H9 (cell line): Measurements from ENCODE around the gene MEIS2. TPM values are rescaled to one million over a fixed set of nuclear protein-coding genes. Genes with fewer than 3 reads are reported as not detected.

Experiments used
- DNase-seq: peaks from one replicate; pipeline ENCODE4 v3.0.0-alpha.2; 2017
- H2AFZ ChIP-seq: one replicate; pipeline ENCODE4 v1.6.1; 2013; ENCODE audit warnings: mild to moderate bottlenecking, low read length, control low read depth, moderate library complexity
- H2AK5ac ChIP-seq: 2 replicates; pipeline ENCODE4 v1.6.1; 2013; ENCODE audit warnings: low read length, control low read depth, mixed read lengths; ENCODE audit not compliant: insufficient read length
- H2BK120ac ChIP-seq: one replicate; pipeline ENCODE4 v1.6.1; 2013; ENCODE audit warnings: low read depth, mild to moderate bottlenecking, low read length, control low read depth, inconsistent platforms; ENCODE audit not compliant: poor library complexity, severe bottlenecking
- H2BK12ac ChIP-seq: 2 replicates; pipeline ENCODE4 v1.6.1; 2013; ENCODE audit warnings: low read length, control low read depth, mixed read lengths, low read depth; ENCODE audit not compliant: insufficient read length
- H2BK15ac ChIP-seq: 2 replicates; pipeline ENCODE4 v1.6.1; 2013; ENCODE audit warnings: low read depth, low read length, control low read depth
- H2BK20ac ChIP-seq: one replicate; pipeline ENCODE4 v1.6.1; 2013; ENCODE audit warnings: low read depth, mild to moderate bottlenecking, low read length, control low read depth, inconsistent platforms; ENCODE audit not compliant: poor library complexity, severe bottlenecking
- H2BK5ac ChIP-seq: 2 replicates; pipeline ENCODE4 v1.6.1; 2013; ENCODE audit warnings: low read length, control low read depth, mixed read lengths; ENCODE audit not compliant: insufficient read length
- H3K14ac ChIP-seq: 2 replicates; pipeline ENCODE4 v1.6.1; 2013; ENCODE audit warnings: low read length, control low read depth; ENCODE audit not compliant: insufficient read depth
- H3K18ac ChIP-seq: 2 replicates; pipeline ENCODE4 v1.6.1; 2013; ENCODE audit warnings: low read depth, mild to moderate bottlenecking, mixed read lengths, low read length, control low read depth; ENCODE audit not compliant: insufficient read length
- H3K23ac ChIP-seq: 2 replicates; pipeline ENCODE4 v1.6.1; 2013; ENCODE audit warnings: low read length, control low read depth, mixed read lengths, low read depth; ENCODE audit not compliant: insufficient read length
- H3K23me2 ChIP-seq: 2 replicates; pipeline ENCODE4 v1.6.1; 2013; ENCODE audit warnings: low read depth, mild to moderate bottlenecking, mixed read lengths, low read length, control low read depth; ENCODE audit not compliant: insufficient read length, poor library complexity, severe bottlenecking
- H3K27ac ChIP-seq: 2 replicates; pipeline ENCODE4 v1.5.1; 2013; ENCODE audit warnings: low read length, control low read depth, mixed read lengths, low read depth; ENCODE audit not compliant: insufficient read length
- H3K27me3 ChIP-seq: 2 replicates; pipeline ENCODE4 v1.6.1; 2013; ENCODE audit warnings: low read length, control low read depth, inconsistent platforms; ENCODE audit not compliant: insufficient read depth
- H3K4ac ChIP-seq: 2 replicates; pipeline ENCODE4 v1.6.1; 2013; ENCODE audit warnings: low read depth, mild to moderate bottlenecking, control low read depth, inconsistent platforms, low read length, moderate library complexity
- H3K4me1 ChIP-seq: 2 replicates; pipeline ENCODE4 v1.6.1; 2013; ENCODE audit warnings: low read length, control low read depth, inconsistent platforms; ENCODE audit not compliant: insufficient read depth
- H3K4me2 ChIP-seq: 2 replicates; pipeline ENCODE4 v1.6.1; 2013; ENCODE audit warnings: low read length, control low read depth, mixed read lengths; ENCODE audit not compliant: insufficient read length, insufficient read depth
- H3K56ac ChIP-seq: 2 replicates; pipeline ENCODE4 v1.6.1; 2013; ENCODE audit warnings: low read depth, mild to moderate bottlenecking, mixed read lengths, low read length, control low read depth; ENCODE audit not compliant: insufficient read length
- H3K79me1 ChIP-seq: 2 replicates; pipeline ENCODE4 v1.6.1; 2013; ENCODE audit warnings: low read depth, mild to moderate bottlenecking, moderate library complexity, low read length, control low read depth, inconsistent platforms; ENCODE audit not compliant: insufficient read depth, poor library complexity, severe bottlenecking
- H3K79me2 ChIP-seq: 2 replicates; pipeline ENCODE4 v1.6.1; 2013; ENCODE audit warnings: low read length, control low read depth, inconsistent platforms; ENCODE audit not compliant: insufficient read depth
- H3K9ac ChIP-seq: 2 replicates; pipeline ENCODE4 v1.6.1; 2013; ENCODE audit warnings: low read length, control low read depth, mixed read lengths; ENCODE audit not compliant: insufficient read length; ENCODE audit errors: extremely low read depth
- H3K9me3 ChIP-seq: one replicate; pipeline ENCODE4 v1.6.1; 2013; ENCODE audit warnings: low read depth, low read length, inconsistent platforms; ENCODE audit not compliant: control insufficient read depth
- H3T11ph ChIP-seq: one replicate; pipeline ENCODE4 v1.6.1; 2013; ENCODE audit warnings: mild to moderate bottlenecking, low read length, control low read depth, inconsistent platforms
- H4K20me1 ChIP-seq: one replicate; pipeline ENCODE4 v1.6.1; 2013; ENCODE audit not compliant: control insufficient read depth, insufficient read length, insufficient read depth
- H4K5ac ChIP-seq: 2 replicates; pipeline ENCODE4 v1.6.1; 2013; ENCODE audit warnings: low read depth, mild to moderate bottlenecking, mixed read lengths, low read length, control low read depth; ENCODE audit not compliant: insufficient read length
- H4K8ac ChIP-seq: replicated peaks from 2 replicates; pipeline ENCODE4 v1.6.1; 2013; ENCODE audit warnings: low read length, control low read depth, mixed read lengths, low read depth; ENCODE audit not compliant: insufficient read length
- H4K91ac ChIP-seq: 2 replicates; pipeline ENCODE4 v1.6.1; 2013; ENCODE audit warnings: low read depth, mild to moderate bottlenecking, moderate library complexity, mixed read lengths, low read length, control low read depth; ENCODE audit not compliant: insufficient read length
- H3K27ac Mint-ChIP-seq, 3 experiments: 2 replicates in 2 of 3; 3 replicates in 1 of 3; pipeline ENCODE4 v1.8.0; 2020 to 2021; ENCODE audit warnings: mixed read lengths in 3 of 3, mild to moderate bottlenecking in 1 of 3, moderate library complexity in 1 of 3
- H3K27me3 Mint-ChIP-seq: 2 replicates; pipeline ENCODE4 v1.8.0; 2021; ENCODE audit warnings: low read depth, mild to moderate bottlenecking, moderate library complexity, mixed read lengths
- H3K36me3 Mint-ChIP-seq, 3 experiments: 2 replicates in 2 of 3; 3 replicates in 1 of 3; pipeline ENCODE4 v1.8.0; 2020 to 2021; ENCODE audit warnings: low read depth in 3 of 3, mixed read lengths in 3 of 3; ENCODE audit not compliant: insufficient read depth in 1 of 3
- H3K4me1 Mint-ChIP-seq, 2 experiments: 2 replicates each; pipeline ENCODE4 v1.8.0; 2020; ENCODE audit warnings: mixed read lengths in 2 of 2
- H3K4me3 Mint-ChIP-seq, 2 experiments: 2 replicates in 1 of 2; 3 replicates in 1 of 2; pipeline ENCODE4 v1.8.0; 2020 to 2021; ENCODE audit warnings: mild to moderate bottlenecking in 2 of 2, mixed read lengths in 2 of 2, moderate library complexity in 1 of 2
- H3K9me3 Mint-ChIP-seq, 2 experiments: 2 replicates in 1 of 2; 3 replicates in 1 of 2; pipeline ENCODE4 v1.8.0; 2020; ENCODE audit warnings: mild to moderate bottlenecking in 2 of 2, mixed read lengths in 2 of 2, moderate library complexity in 1 of 2
- CTCF ChIP-seq: fragments of 200-600 bp; sonication (generic); conservative IDR thresholded peaks from 3 replicates; pipeline ENCODE4 v1.8.0; 2021; ENCODE audit warnings: antibody characterized with exemption, mild to moderate bottlenecking
- WGBS: extraction: QIAGEN DNeasy Blood & Tissue Kit; methylation state at CpG from one replicate; pipeline ENCODE4 v1.1.7; 2013; ENCODE audit warnings: missing lambda C conversion rate, low lambda C conversion rate, mixed read lengths; ENCODE audit not compliant: insufficient read length; ENCODE audit errors: extremely low coverage; 5-methylcytosine and 5-hydroxymethylcytosine counted together
- total RNA-seq: library from RNA; stranded (reverse); gene quantifications from 2 replicates; pipeline ENCODE4 v1.2.1, GENCODE V29; 2021

Gene MEIS2
- total RNA-seq, 1 experiment from 2014 or later, result 0.35 TPM

DNA sequence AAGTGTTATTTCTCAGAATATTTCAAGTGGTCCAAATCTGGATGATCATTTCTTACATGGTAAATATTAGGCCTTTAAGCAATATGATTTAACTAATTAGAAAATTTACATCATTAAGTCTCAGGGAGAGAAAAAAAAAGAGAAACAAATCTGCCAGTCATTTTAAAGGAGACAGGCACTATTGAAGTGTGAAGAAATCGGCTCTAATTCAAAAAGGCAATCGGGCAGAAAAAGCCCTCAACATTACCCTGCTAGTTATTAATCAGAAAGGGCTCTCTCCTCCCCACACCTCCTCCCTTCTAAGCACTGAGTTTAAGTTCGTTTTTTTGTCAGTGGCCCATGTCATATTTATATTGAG is 215.9 kb downstream of the MEIS2 start:
- H3K27ac ChIP-seq, result no peak overlapping the region

More for the DNA sequence above, 215.9 kb downstream of the MEIS2 start:
- Histone ChIP-seq H4K8ac (no peak overlapping the region), H2AK5ac (no peak overlapping the region), H3K79me2 (no peaks in the 10 kb centered on the region), H2BK5ac (no peak overlapping the region), H2BK120ac (no peak overlapping the region), H2AFZ (no peak overlapping the region), H2BK15ac (no peak overlapping the region), H3K27me3 (peaks cover 94% of the 10 kb centered on the region), H3K9ac (no peak overlapping the region), H3K4me1 (no peaks in the 10 kb centered on the region), H3K9me3 (no peaks in the 10 kb centered on the region), H3K56ac (no peak overlapping the region), H3K79me1 (no peaks in the 10 kb centered on the region), H4K91ac (no peak overlapping the region), H4K5ac (no peak overlapping the region), H3K4ac (no peak overlapping the region), H4K20me1 (no peaks in the 10 kb centered on the region), H3K23ac (no peak overlapping the region), H3T11ph (no peak overlapping the region), H2BK20ac (no peak overlapping the region), H2BK12ac (no peak overlapping the region), H3K18ac (no peak overlapping the region), H3K4me2 (no peak overlapping the region), H3K14ac (no peak overlapping the region), H3K23me2 (peaks cover 21% of the 10 kb centered on the region)
- Mint-ChIP-seq H3K27me3 (peaks cover 100% of the 10 kb centered on the region), H3K27ac (no peak overlapping the region), H3K9me3 (peaks cover 2 to 4% of the 10 kb centered on the region in 2 experiments; a peak in 2 of 5 replicates), H3K4me3 (0 out of 5 replicates have a peak overlapping the region, but pooled peaks of 1 of the 2 experiments have one; percentile 40), H3K4me1 (peaks cover 61 to 86% of the 10 kb centered on the region in 2 experiments), H3K36me3 (no peaks in the 10 kb centered on the region)
- WGBS, result no CpG with 5 or more reads among the region's 3 CpGs
- DNase-seq, result no peak
- no peak for TF ChIP-seq CTCF
